Duodenal mucosa (tissue), 2 donors: ENCODE data around the gene NGRN.
"Not testable (repeated sequence)": the region's sequence is repeated elsewhere in the genome, so short reads cannot be mapped to it uniquely, and the experiment has no call there.

Experiments used
- H3K27ac ChIP-seq: one replicate; pipeline ENCODE4 v1.7.0; 2013; ENCODE audit warnings: low read depth, low read length
- H3K27me3 ChIP-seq, 2 donors: one replicate each; pipeline ENCODE4 v1.7.0; 2013; ENCODE audit warnings: low read length in 2 of 2, control low read depth in 1 of 2; ENCODE audit not compliant: insufficient read depth in 2 of 2, control insufficient read depth in 1 of 2
- H3K36me3 ChIP-seq, 2 donors: one replicate each; pipeline ENCODE4 v1.7.0; 2013; ENCODE audit warnings: low read length in 2 of 2, control low read depth in 1 of 2; ENCODE audit not compliant: insufficient read depth in 2 of 2, control insufficient read depth in 1 of 2
- H3K4me1 ChIP-seq, 2 donors: one replicate each; pipeline ENCODE4 v1.7.0; 2013; ENCODE audit warnings: low read length in 2 of 2, control low read depth in 1 of 2; ENCODE audit not compliant: insufficient read depth in 2 of 2, control insufficient read depth in 1 of 2
- H3K4me3 ChIP-seq, 2 donors: one replicate each; pipeline ENCODE4 v1.7.0; 2013; ENCODE audit warnings: low read length in 2 of 2, low read depth in 1 of 2
- H3K9ac ChIP-seq, 2 donors: one replicate each; pipeline ENCODE4 v1.7.0; 2013; ENCODE audit warnings: low read length in 2 of 2, low read depth in 1 of 2
- H3K9me3 ChIP-seq, 2 donors: one replicate each; pipeline ENCODE4 v1.7.0; 2013; ENCODE audit warnings: low read length in 2 of 2, control low read depth in 1 of 2; ENCODE audit not compliant: control insufficient read depth in 1 of 2

Gene NGRN

GRCh38 chr15:90260731-90261130, 4.7 kb upstream of the NGRN start:
- H3K9me3 ChIP-seq, H3K4me3 ChIP-seq, H3K27me3 ChIP-seq, H3K27ac ChIP-seq, H3K36me3 ChIP-seq, H3K9ac ChIP-seq: not testable (repeated sequence)
- peaks cover 23 to 27% of the 10 kb centered on the region in 2 donors for H3K4me1 ChIP-seq

DNA sequence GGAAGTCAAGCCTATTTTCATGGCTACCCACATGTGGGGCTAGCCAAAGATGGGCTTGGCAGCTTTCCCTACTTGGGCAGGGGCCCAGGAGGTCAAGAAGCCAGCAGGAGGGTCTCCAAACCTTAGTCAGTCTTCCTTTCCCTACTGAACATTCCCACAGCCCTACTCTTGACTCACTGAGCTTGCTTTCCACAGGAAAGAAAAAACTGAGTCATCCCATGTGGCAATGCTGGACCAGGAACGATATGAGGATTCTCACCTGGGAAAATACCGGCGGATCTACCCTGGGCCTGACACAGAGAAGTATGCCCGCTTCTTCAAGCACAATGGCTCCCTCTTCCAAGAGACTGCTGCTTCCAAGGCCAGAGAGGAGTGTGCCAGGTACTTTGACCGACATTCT, 3.7 kb upstream of the NGRN start:
- Histone ChIP-seq H3K27ac (no peak overlapping the region), H3K9ac (no peak overlapping the region), H3K4me1 (peaks cover 27 to 31% of the 10 kb centered on the region in 2 donors), H3K36me3 (no peaks in the 10 kb centered on the region), H3K9me3 (no peaks in the 10 kb centered on the region), H3K4me3 (no peak overlapping the region), H3K27me3 (no peaks in the 10 kb centered on the region)

- Histone ChIP-seq H3K9me3 (no peaks in the 10 kb centered on the region), H3K9ac (no peak overlapping the region), H3K27me3 (no peaks in the 10 kb centered on the region), H3K36me3 (no peaks in the 10 kb centered on the region), H3K4me1 (peaks cover 34 to 37% of the 10 kb centered on the region in 2 donors), H3K4me3 (no peak overlapping the region), H3K27ac (no peak overlapping the region)
Observed at GRCh38 chr15:90262426-90262825, 3.0 kb upstream of the NGRN start.

- Histone ChIP-seq H3K36me3 (peaks cover 0 to 3% of the 10 kb centered on the region in 2 donors), H3K4me1 (peaks cover 44 to 49% of the 10 kb centered on the region in 2 donors), H3K4me3 (peak overlapping the region; percentile 95), H3K9me3 (no peaks in the 10 kb centered on the region), H3K27ac (peak overlapping the region; percentile 95), H3K27me3 (no peaks in the 10 kb centered on the region), H3K9ac (peak overlapping the region; percentile 93 to 97)
Observed at GRCh38 chr15:90264671-90265070, 801 bp upstream of the NGRN start.

GRCh38 chr15:90266061-90266431, 574 bp downstream of the NGRN start:
- Histone ChIP-seq H3K9ac (peak overlapping the region; percentile 93 to 97), H3K9me3 (no peaks in the 10 kb centered on the region), H3K4me1 (peaks cover 44 to 52% of the 10 kb centered on the region in 2 donors), H3K27ac (peak overlapping the region; percentile 95), H3K27me3 (no peaks in the 10 kb centered on the region), H3K36me3 (peaks cover 0 to 16% of the 10 kb centered on the region in 2 donors), H3K4me3 (peak overlapping the region; percentile 95)

DNA sequence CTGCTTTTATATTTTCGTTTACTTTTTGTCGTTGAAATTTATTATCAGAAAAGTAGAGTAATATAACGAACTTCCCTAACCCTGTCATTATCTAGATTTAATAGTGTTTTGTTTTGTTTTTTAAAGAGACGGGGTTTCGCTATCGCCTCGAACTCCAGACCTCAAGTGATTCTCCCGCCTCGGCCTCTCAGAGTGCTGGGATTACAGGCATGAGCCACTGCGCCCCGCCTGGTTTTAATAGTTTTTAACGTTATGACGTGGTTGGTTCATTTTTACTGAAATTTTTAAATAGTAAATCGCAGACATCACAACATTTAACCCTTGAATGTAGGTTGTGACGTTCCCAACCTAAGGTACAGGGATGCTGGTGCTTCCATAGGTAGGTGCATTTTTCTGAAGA, 1.0 kb downstream of the NGRN start:
- Histone ChIP-seq H3K9me3 (no peaks in the 10 kb centered on the region), H3K36me3 (peaks cover 3 to 21% of the 10 kb centered on the region in 2 donors), H3K4me1 (peaks cover 44 to 52% of the 10 kb centered on the region in 2 donors), H3K9ac (peak overlapping the region; percentile 93 to 97), H3K27me3 (no peaks in the 10 kb centered on the region), H3K27ac (peak overlapping the region; percentile 95), H3K4me3 (peak overlapping the region; percentile 95)

DNA sequence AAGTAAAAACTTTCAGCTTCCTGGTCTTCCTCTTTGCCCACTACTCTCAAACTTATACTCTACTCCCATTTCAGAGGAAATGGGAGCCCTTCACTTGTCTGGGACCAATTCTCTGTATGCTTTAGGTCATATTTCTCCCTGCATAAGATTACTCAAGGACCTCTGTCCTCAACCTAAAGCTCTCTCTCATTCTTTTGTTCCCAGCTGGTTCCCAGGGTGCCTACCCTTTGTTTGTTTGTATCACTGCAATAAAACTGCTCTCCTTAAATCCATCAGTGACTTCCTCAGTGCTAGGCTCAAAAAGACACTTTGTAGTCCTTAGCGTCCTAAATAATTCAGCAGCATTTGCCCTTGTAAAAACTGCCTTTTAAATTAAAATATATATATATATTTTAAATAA, 2.9 kb downstream of the NGRN start:
- Histone ChIP-seq H3K27ac (no peak overlapping the region), H3K9ac (no peak overlapping the region), H3K27me3 (no peaks in the 10 kb centered on the region), H3K4me3 (peak overlapping the region; percentile 2 to 42), H3K36me3 (peaks cover 18 to 34% of the 10 kb centered on the region in 2 donors), H3K4me1 (peaks cover 34 to 40% of the 10 kb centered on the region in 2 donors), H3K9me3 (no peaks in the 10 kb centered on the region)

- H3K9ac ChIP-seq, result no peak overlapping the region
Observed at GRCh38 chr15:90270502-90271150, 5.2 kb downstream of the NGRN start.

GRCh38 chr15:90271459-90272166, 6.1 kb downstream of the NGRN start:
- Histone ChIP-seq H3K9me3 (no peaks in the 10 kb centered on the region), H3K4me3 (no peak overlapping the region), H3K27me3 (no peaks in the 10 kb centered on the region), H3K9ac (no peak overlapping the region), H3K4me1 (peaks cover 15 to 26% of the 10 kb centered on the region in 2 donors), H3K36me3 (peaks cover 18 to 37% of the 10 kb centered on the region in 2 donors), H3K27ac (no peak overlapping the region)

More at GRCh38 chr15:90270502-90271150, 5.2 kb downstream of the NGRN start:
- Histone ChIP-seq H3K4me1 (peaks cover 17 to 29% of the 10 kb centered on the region in 2 donors), H3K36me3 (peaks cover 18 to 37% of the 10 kb centered on the region in 2 donors), H3K9me3 (no peaks in the 10 kb centered on the region), H3K27ac (no peak overlapping the region), H3K27me3 (no peaks in the 10 kb centered on the region), H3K4me3 (no peak overlapping the region)

DNA sequence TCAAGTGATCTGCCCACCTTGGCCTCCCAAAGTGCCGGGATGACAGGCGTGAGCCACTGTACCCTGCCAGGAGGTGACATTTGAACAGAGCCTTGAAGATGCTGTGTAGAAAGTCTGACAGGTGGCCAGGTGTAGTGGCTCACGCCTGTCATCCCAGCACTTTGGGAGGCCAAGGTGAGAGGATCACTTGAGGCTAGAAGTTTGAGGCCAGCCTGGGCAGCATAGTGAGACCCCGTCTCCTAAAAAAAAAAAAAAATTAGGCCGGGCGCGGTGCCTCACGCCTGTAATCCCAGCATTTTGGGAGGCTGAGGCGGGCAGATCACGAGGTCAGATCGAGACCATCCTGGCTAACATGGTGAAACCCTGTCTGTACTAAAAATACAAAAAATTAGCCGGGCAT, 13.0 kb downstream of the NGRN start:
- not testable (repeated sequence) for H3K4me3 ChIP-seq, H3K4me1 ChIP-seq, H3K27ac ChIP-seq, H3K9ac ChIP-seq, H3K27me3 ChIP-seq, H3K9me3 ChIP-seq, H3K36me3 ChIP-seq
